ENCODE data around the gene PCBP3.

PCBP3 gene

DNA sequence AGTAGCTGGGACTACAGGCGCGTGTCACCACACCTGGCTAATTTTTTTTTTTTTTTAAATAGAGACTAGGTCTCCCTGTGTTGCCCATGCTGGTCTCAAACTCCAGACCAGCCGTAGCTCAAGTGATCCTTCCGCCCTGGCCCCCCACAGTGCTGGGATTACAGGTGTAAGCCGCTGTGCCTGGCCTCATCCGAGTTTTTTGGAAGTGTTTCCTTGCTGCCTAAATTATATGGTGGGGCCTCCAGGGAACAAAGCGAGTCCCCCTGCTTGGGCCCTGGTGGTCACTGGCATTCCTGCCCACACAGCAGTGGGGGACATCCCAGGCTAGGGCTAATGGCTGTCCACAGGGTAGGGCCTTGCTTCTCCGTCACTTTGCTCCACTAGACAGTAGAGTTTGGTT is 143.8 kb downstream of the PCBP3 start:
- no peak for DNase-seq (ENCODE audit: low read depth in 2 of 2)

DNA sequence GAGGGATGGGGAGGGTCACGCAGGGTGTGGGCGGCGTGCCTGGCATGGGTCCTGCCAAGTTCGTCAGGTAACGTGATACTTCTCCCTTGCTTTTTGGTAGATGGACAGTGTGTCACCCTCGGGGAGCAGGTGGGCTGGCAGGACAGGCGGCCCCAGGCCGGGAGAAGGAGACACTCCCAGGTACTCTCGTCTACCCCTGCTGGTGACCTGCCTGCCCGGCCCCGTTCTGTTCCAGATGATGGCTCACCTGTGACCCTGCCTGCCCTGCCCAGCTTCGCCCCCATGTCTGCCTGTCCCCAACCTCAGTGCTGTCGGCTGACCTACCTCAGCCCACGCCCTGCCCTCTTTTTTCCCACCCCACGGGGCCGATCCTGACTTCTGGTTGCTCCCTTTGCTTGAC is 144.7 kb downstream of the PCBP3 start:
- no peak for DNase-seq (ENCODE audit: low read depth in 2 of 2)

DNA sequence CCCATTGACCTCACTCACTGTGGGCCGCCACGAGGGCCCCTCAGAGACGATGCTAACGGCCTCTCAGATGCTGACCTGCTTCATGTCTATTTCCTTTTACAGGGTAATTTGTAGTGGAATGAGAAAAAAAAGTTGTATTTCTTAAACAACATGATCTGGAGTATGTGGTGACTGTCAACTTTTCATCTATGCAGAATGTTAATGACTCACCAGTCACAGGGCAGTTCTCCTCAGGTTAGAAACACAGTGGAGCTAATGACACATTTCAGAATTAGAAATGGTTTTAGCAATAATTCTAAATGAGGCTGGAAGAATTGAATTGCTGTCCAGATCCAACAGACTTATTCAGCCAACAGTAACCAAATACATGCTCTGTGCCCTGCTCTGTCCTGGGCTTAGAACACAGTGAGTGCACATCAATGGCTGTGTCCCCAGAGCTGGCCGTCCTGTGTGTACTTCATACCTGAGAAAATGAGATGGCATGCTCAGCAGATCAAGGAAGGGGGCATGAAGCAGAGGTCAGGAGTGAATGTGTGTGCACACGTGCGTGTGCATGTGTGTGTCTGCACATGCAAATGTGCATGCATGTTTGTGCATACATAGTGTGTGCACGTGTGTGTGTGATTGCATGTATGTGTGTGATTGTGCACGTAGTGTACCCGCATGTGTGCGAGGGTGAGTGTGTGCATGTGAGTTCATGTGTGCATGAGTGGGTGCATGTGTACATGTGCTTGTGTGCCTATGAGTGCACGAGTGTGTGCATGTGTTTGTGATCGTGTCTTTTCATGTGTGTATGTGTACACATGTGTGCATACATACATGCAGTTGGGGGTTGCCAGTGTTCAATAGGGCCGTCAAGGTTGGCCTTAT is 145.3 kb downstream of the PCBP3 start:
- DNase-seq (ENCODE audit: low read depth in 2 of 2) = no peak

DNA sequence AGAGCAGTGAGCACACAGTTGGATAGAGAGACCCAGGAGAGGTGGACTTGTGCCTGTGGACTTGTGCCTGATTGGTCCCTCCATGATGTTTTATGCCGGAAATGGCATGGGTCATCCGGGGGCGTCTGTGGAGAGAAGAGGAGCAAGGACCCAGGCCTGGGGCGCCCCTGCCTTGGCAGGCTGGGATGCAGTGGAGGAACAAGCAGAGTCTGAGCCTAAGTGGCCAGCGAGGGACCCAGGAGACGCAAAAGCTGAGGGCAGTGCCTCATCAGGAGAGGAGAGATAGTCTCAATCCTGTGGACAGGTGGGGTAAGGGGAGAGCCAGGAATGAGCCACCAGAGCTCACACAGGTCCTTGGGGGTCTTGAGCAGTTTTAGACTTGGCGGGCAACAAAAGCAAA is 146.9 kb downstream of the PCBP3 start:
- no peak for DNase-seq (ENCODE audit: low read depth in 2 of 2)

DNA sequence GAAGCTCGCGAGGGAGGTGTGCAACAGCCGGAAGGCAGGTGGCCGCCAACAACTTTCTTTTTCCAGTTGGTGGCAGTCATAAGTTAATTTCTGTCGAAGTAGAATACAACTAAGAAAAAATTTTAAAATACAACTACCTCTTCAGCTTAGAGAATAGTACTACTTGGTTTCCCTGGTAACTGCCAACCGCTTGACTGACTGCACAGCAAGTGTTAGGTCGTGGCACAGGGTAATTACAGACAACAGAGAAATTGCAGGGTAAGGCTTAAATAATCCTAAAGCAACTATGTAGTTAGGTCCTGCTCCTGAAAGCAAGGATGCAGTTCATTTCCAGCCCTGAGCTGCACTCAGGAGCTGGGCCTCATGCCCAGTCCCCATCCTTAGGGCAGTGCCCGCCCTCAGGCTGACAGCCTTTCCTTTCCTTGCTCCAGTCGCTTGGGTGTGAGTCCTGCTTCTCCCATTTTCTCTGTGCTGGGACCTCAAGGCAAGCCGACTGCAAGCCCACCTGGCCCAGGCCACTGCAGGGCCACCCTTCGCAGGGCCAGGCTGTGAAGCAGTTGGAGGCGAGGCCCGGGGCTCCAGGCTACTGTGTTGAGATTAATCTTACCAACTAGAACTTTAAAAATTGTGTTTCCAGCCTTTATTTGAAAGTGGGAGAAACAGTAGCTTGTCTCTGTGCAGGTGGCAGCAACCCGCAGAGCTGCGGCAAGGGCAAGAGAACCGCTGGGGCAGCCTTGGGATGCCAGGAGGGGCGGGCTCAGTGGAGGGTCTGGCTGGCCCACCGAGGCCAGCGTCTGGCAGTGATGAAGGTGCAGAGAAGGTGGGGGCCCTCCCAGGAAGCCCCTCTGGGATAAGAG is 148.3 kb downstream of the PCBP3 start:
- DNase-seq (ENCODE audit: low read depth in 2 of 2) = no peak

DNA sequence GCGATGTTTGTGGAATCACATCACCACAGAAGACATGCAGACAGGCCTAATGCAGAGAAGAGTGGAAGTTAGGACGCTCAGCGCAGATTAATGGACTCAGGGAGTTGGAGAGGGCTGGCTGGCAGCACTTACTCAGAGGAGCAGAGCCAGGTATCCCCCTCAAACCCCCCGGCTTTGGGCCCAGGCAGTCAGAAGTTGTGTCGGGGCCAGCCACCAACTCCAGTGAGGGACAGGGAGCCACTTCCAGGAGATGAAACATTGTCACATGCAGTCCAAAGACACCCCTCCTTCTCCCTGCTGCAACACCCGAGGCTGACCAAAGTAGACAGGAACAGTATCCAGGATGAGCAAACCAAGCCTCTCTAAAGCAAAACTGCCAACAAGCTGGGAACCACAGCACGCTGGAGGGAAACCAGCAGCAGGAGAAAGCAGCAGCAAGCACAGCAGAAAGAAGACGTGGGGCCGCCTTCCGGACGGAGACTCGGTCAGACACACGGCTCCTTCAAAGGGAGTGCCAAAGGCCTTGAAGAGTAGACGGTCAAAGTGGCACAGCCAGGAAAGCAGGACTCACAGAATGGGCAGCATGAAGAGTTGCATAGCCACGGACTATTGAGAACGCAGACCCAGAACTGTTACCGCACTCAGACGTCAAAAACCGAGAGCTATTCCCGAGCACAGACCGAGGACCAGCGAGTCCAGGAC is 149.3 kb downstream of the PCBP3 start:
- no peak for DNase-seq (ENCODE audit: low read depth in 2 of 2)

DNA sequence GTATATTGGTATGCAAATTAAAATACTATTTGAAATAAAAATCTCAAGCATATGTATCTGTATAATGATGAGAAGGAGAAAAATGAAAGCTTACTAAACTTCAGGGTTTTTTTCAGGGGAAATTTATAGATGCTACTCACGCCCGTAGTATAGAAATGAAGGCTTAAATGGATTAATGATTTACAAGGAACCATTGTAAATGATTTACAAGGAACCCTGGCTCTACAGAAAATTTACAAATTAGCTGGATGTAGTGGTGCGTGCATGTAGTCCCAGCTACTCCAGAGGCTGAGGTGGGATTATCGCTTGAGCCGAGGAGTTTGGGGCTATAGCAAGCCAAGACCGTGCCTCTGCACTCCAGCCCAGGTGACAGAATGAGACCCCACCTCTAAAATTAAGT is 150.5 kb downstream of the PCBP3 start:
- DNase-seq (ENCODE audit: low read depth in 2 of 2) = no peak

DNA sequence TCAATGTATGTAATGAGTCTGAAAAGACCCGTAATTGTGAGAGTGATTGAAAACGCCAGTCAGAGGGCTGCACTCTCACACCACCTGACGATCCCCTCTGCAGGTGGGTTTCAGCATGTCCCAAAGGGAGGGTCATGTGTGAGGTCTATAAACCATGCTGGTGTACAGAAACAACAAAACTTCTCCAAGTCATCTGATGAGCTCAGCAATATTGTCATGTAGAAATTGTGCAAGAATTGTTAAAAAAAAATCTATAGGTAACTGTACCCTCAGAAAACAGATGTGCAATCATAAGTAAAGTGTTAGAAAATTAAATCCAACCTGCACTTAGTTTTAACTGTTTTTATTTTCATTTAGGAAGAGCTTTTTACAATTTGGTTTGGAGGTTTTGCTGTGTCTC is 152.5 kb downstream of the PCBP3 start:
- DNase-seq (ENCODE audit: low read depth in 2 of 2) = no peak

DNA sequence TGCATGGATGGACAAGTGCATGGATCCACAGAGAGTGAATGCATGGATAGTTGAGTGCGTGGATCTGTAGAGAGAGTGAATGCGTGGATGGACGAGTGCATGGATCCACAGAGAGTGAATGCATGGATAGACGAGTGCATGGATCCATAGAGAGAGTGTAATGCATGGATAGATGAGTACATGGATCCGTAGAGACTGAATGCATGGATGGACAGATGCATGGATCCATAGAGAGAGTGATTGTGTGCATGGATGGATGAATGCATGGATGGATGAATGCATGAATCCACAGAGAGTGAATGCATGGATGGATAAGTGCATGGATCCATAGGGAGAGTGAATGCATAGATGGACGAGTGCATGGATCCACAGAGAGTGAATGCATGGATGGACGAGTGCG is 153.8 kb downstream of the PCBP3 start:
- no peak for DNase-seq (ENCODE audit: low read depth in 2 of 2)

DNA sequence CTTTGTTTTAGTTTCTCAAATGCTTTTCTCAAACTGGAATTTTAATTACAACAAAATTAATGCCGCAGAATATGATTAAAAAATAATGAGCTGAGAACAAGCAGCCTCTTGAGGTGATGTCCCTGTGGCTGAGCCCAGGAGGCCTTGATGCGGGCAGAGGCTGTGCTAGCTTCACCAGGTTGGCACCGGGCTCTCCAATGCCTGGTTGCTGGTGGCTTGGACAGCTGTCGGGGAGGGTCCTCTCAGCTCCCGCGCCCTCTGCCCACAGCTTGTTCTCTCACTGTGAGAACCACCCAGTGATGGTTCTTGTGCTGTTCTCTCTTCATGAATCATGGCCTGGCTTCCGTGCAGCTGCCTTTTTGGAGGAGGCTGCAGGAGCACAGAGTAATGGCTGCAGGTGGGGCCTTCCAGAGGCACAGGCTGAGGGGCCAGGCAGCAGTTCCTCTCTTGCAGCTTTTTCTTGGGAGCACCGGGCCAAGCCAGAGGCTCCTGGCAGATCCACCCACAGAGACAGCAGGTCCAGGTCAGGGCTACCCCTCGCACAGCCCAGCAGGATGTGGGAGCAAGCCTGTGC is 156.3 kb downstream of the PCBP3 start:
- DNase-seq (ENCODE audit: low read depth in 2 of 2) = no peak

DNA sequence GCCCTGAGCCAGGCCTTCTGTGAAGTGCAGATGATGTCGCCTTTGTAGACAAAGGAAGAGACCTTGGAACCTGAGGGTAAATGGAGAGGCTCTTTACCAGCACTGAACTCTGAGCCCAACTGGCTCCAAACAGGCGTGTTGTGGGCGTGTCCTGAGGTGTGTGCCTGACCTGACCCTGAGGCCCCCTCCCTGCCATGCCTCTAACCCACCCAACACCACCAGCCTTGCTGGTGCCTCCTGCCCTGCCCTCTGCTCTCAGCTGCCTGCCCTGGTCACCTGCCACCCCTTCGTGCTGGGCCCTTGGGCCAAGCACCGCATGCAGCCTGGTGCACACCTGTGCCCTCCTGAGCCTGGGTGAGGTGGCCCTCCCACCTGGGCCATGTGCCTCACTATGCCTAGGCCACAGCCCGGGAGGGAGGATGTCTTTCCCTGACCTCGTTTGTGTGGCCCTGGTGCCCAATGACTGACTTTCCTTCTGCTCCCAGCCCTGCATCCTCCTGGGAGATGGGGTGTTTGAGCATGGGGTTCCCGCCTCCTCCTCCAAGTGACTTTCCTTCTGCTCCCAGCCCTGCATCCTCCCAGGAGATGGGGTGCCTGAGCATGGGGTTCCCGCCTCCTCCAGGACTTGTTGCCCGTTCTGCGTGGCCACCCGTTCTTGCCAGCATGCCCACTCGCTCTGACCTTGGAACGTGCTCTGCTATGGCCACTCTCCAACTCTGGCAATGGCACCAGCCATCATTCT is 157.0 kb downstream of the PCBP3 start:
- DNase-seq (ENCODE audit: low read depth in 2 of 2) = no peak

DNA sequence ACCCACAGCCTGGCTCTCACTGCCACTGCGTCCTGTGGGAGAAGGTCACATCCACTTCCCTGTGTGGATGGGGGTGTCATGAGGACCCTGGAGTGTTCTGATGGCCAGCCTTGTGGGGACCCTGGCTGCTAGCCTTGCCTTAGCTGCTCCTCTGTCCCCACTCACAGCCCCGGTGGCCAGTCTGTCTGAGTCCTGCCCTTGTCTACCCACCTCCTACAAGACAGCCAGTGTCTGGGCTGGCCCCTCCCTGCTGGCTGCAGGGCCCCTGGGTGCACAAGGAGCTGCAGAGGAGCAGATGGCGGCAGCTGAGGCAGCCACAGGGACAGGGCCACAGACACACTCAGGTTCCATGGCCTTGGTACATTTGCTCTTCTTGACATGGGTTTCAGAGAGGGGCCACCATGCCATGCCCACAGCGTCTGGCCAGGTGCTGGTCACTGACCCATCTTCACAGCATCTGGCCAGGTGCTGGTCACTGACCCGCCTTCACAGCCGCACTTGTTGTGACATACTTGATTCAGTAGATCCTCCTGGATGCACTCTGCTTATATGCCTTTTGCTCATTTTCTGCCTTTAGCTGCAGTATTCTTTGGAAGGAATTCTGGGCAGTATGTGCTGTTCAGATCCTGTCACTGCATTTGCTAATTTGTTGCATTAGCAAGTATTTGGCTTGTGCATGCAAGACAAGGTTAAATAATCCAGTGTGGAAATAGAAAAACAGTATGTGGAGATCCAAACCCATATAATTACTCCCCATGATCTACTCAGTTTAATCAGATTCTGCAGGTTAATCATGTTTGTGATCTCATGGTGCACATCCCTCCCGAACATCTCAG is 157.8 kb downstream of the PCBP3 start:
- DNase-seq (ENCODE audit: low read depth in 2 of 2) = no peak

DNA sequence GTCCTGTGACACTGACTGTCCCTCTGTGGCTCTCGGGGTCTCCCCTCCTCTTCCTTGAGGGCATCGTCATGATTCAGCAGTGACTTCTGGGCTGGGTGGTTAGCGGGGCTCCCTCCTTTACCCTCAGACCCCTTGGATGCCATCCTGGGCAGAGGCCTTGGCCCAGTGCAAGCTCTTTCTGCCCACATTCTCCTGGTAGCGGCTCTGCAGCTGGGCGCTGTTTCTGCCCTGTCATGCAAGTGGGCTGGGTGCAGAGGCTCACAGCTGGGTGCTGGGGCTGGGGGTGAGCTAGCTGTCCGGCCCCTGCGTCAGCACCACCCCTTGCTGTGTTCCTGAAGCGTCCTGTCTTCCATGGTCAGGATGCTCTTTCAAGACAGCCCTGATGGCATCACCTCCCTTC is 158.5 kb downstream of the PCBP3 start:
- no peak for DNase-seq (ENCODE audit: low read depth in 2 of 2)

DNA sequence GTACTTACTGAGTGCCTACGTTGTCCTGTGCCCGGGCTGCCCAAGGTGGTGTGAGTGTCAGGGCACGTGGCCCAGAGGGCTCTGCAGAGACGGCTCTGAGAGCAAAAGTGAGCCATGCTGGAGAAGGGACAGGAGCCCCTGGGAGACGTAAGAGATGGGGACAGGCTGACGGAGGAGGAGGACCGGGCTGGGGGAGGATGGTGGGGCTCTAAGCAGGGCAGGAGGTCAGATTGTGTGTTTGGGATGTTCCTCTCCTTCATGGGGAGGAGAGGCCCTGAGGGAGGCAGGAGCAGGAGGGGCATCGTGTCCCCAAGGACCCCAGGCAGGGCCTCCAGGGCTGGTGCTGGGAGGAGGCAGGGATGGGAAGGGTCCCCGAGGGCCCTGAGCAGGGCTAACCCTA is 158.9 kb downstream of the PCBP3 start:
- DNase-seq (ENCODE audit: low read depth in 2 of 2) = no peak

DNA sequence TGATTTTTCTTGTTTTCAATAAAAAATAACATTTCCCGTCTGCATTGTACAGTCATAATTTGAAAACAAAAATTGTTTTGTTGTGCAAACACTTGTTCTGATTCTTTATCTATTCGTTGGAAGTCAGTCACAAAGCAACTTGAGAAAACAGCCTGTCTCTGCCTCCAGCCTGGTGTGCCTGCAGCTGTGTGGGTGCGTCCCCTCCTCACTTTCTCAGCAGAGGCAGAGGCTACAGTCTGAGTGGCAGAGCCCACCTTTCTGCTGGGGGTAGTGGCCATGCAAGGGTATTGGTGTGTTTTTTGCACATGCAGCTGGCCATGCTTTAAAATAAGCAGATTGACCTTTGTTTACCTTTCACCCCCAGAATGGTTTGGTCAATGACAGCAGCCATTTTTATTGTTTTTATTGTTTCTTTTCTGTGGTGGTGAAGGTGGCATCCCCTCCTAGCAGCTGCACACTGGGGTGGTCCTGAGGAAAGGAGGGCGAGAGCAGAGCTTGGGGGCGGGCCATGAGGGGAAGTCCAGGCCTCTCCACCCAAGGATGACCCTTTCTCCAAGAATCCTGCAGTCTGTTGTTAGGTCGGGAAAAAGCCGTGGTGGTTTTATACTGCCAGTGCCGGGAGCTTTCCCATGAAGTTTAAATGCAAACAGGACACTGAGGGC is 159.6 kb downstream of the PCBP3 start:
- no peak for DNase-seq (ENCODE audit: low read depth in 2 of 2)

DNA sequence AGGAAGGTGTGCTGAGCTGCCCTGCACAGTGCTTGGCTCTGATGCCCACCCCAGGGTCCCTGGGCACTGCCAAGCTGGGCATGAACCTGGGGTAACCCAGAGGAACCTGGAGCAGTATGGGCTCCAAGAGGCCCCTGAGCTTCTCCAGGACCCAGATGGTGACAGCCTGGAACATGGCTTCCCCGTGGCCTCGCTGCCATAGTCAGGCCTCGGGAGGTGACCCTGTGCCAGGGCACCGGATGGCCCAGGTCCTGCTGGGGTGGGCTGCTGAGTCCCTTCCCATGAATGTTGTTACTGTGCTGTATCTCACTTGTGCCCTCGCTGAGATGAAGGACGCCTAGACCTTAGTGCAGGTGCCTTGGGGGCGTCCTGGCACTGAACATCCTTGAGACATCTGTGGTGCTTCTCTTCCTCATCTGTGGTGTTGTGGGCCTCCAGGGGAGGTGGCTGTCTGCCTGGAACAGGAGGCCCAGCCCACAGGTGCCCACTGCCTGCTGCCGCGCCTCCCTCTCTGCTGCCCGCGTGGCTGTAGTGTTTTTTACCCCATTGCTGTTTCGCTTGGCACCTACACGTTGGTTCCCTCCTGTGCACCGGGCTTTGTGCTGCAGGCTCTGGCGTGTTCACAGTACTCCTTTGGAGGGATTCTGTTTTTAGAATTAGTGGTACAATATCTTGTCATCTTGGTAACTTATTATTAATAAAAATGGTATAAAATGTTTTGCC is 160.3 kb downstream of the PCBP3 start:
- no peak for DNase-seq (ENCODE audit: low read depth in 2 of 2)

DNA sequence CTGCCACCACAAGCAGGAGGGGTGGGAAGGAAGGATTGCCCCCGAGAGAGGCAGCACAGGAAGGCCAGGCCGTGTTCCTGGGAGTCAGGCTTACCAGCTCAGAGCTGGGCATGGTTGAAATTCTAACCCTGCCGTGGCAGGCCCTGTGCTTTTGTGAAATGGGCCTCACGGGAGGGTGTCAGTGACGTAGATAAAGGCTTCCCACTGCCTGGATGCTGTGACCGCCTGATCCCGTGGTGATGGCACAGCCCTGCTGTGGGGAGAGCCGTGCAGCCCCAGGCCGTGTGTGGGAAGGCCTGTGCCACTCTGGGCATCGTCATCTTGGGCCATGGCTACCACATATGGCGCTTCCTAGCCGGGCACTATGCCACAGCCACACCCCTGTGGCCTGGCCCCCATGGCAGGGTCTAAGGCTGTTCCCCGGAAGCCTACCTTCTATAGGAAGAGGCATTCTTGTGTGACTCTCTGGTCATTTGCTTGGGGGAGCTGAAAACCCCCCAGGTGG is 161.3 kb downstream of the PCBP3 start:
- DNase-seq (ENCODE audit: low read depth in 2 of 2) = no peak

DNA sequence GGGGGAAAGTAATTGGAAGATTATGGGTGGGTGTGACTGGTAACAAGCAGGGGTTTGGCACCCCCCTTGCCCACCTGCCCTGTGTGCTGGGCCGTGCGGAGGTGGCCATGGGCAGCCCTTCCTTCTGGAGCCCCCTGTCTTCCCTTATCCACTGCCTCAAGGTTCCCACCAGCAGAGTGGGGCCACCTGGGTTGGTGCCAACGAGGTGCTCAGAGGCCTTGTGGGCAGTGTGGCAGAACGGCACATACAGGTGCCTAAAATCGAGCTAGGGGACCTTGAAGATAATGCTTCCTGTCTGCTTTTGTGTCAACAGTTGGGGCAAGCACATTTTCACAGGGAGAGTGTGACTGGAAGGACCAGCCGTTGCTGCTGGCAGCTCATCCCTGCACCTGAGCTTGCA is 161.8 kb downstream of the PCBP3 start:
- DNase-seq (ENCODE audit: low read depth in 2 of 2) = no peak

DNA sequence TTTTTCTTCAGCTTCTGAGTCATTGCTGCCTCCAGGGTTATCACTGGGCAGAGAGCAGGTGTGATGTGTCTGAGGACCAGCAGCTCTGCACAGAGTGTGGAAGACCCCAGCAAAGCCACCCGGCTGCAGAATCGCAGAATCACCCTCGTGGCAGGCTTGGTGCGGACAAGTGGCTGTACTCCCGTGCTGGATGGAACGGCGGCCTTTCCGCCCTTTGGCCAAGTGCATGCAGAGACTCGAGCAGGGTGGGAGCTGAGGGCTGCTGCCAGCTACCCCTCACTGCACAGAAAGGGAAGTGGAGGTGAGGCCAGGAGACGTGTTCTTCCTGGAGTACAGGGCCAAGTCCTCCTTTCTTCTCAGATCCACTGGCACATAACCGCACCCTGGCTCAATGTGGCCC is 162.5 kb downstream of the PCBP3 start:
- no peak for DNase-seq (ENCODE audit: low read depth in 2 of 2)

Measured in activated CD8-positive, alpha-beta memory T cell treated with anti-CD3 and anti-CD28 coated beads for 4 hours (primary cell).